ENCODE measurements around the gene MRPS21.

The MRPS21 gene

GRCh38 chr1:150259217-150259616 is 34.4 kb upstream of the MRPS21 start:
- CTCF ChIA-PET, result interaction anchor here (1.0 to 9.7 kb wide), 3 partner anchors 12 to 301 kb away, joined by 3 to 93 read pairs (median 4); partner anchors contain the start of genes APH1A and C1orf54
- POLR2A ChIA-PET, result no interaction called here
- no peak for DNase-seq (ENCODE audit: extremely low spot score)
- no peak for TF ChIP-seq CTCF (IDR thresholded peaks at IDR 0.05; ENCODE audit: control extremely low read depth, extremely low read depth, low read depth, missing control alignments)

- ChIA-PET POLR2A (interaction anchor here (0.5 kb wide), 1 partner anchor 817 kb away, joined by 4 read pairs; no protein-coding TSS in a partner anchor), CTCF (interaction anchor here (0.8 to 9.7 kb wide), 4 partner anchors 10 to 35 kb away, joined by 3 to 93 read pairs (median 3); partner anchors contain the start of genes APH1A and C1orf54)
- DNase-seq (ENCODE audit: extremely low spot score), result no peak
- no peak for TF ChIP-seq CTCF (IDR thresholded peaks at IDR 0.05; ENCODE audit: control extremely low read depth, extremely low read depth, low read depth, missing control alignments)
Observed at GRCh38 chr1:150259758-150260669, 33.6 kb upstream of the MRPS21 start.

GRCh38 chr1:150261367-150261766 is 32.3 kb upstream of the MRPS21 start:
- ChIA-PET POLR2A (interaction anchor here (0.6 kb wide), 1 partner anchor 76 kb away, joined by 3 read pairs; no protein-coding TSS in a partner anchor), CTCF (interaction anchor here (1.0 to 9.7 kb wide), 3 partner anchors 10 to 29 kb away, joined by 3 to 93 read pairs (median 3); partner anchors contain the start of genes APH1A and C1orf54)
- DNase-seq (ENCODE audit: extremely low spot score), result no peak
- no peak for TF ChIP-seq CTCF (IDR thresholded peaks at IDR 0.05; ENCODE audit: control extremely low read depth, extremely low read depth, low read depth, missing control alignments)

GRCh38 chr1:150262388-150263320 is 31.0 kb upstream of the MRPS21 start:
- POLR2A ChIA-PET, result interaction anchor here (0.6 kb wide), 1 partner anchor 161 kb away, joined by 4 read pairs; no protein-coding TSS in a partner anchor
- DNase-seq (ENCODE audit: extremely low spot score), result no peak
- CTCF ChIA-PET, result interaction anchor here (1.0 to 9.7 kb wide), 6 partner anchors 9 to 733 kb away, joined by 3 to 93 read pairs (median 4); partner anchors contain the start of genes APH1A and C1orf54
- no peak for TF ChIP-seq CTCF (IDR thresholded peaks at IDR 0.05; ENCODE audit: control extremely low read depth, extremely low read depth, low read depth, missing control alignments)

GRCh38 chr1:150263549-150263948 is 30.1 kb upstream of the MRPS21 start:
- ChIA-PET CTCF (interaction anchor here (1.5 to 9.7 kb wide), 2 partner anchors 8 to 732 kb away, joined by 3 to 93 read pairs; partner anchors contain the start of genes APH1A and C1orf54), POLR2A (interaction anchor here (0.7 kb wide), 1 partner anchor 12 kb away, joined by 9 read pairs; no protein-coding TSS in a partner anchor)
- DNase-seq (ENCODE audit: extremely low spot score), result no peak
- TF ChIP-seq CTCF (IDR thresholded peaks at IDR 0.05; ENCODE audit: control extremely low read depth, extremely low read depth, low read depth, missing control alignments), result no peak
